Gastrocnemius medialis (tissue), 4 donors: ENCODE results near the gene RBMS3. TPM values are rescaled to one million over a fixed set of nuclear protein-coding genes. Genes with fewer than 3 reads are reported as not detected.
A peak's percentile ranks its signal among the peaks of the same experiment; 100 is the strongest.
"Not testable (repeated sequence)": the region's sequence is repeated elsewhere in the genome, so short reads cannot be mapped to it uniquely, and the experiment has no call there.

Source experiments
- ATAC-seq, 2 donors: fragments of 150-250 bp; one replicate each; pipeline ENCODE4 v1.9.1; 2016
- DNase-seq, 2 donors: peaks; one replicate each; pipeline ENCODE4 v3.0.0-alpha.2; 2019
- H3K27ac ChIP-seq, 4 donors: fragments of 200-600 bp; sonication (generic); 1 replicate in 1 of 4; 2 replicates in 3 of 4; pipeline ENCODE4 v1.5.1; 2016 to 2018; ENCODE audit warnings: mild to moderate bottlenecking in 2 of 4, moderate library complexity in 1 of 4
- H3K27me3 ChIP-seq, 3 donors: fragments of 200-600 bp; sonication (generic) in 2 of 3; 1 replicate in 1 of 3; 2 replicates in 2 of 3; pipeline versions ENCODE4 v1.5.1 to v1.6.0; 2016 to 2019; ENCODE audit warnings: mild to moderate bottlenecking in 1 of 3, moderate library complexity in 1 of 3
- H3K36me3 ChIP-seq, 2 donors: fragments of 200-600 bp; sonication (generic) in 1 of 2; one replicate each; pipeline ENCODE4 v1.5.1; 2017 to 2018
- H3K4me1 ChIP-seq, 2 donors: fragments of 200-600 bp; sonication (generic) in 1 of 2; one replicate each; pipeline ENCODE4 v1.5.1; 2016 to 2017; ENCODE audit warnings: mild to moderate bottlenecking in 2 of 2
- H3K4me3 ChIP-seq, 4 donors: fragments of 200-600 bp; sonication (generic) in 3 of 4; 1 replicate in 1 of 4; 2 replicates in 3 of 4; pipeline ENCODE4 v1.5.1; 2016 to 2019; ENCODE audit warnings: mild to moderate bottlenecking in 2 of 4
- H3K9me3 ChIP-seq, 3 donors: fragments of 200-600 bp; sonication (generic) in 2 of 3; 1 replicate in 1 of 3; 2 replicates in 2 of 3; pipeline ENCODE4 v1.5.1; 2016 to 2019
- POLR2A ChIP-seq, 2 donors: fragments of 450-650 bp; IDR thresholded peaks; one replicate each; pipeline ENCODE4 v1.6.1; 2017; ENCODE audit warnings: antibody characterized with exemption in 2 of 2, mild to moderate bottlenecking in 2 of 2, moderate library complexity in 2 of 2
- in situ Hi-C, 4 donors: fragments of 200-750 bp; cut with MboI; loops; one replicate each; pipeline versions ENCODE4 v1.15.0 to v1.8.0; 2017; ENCODE audit warnings: low sequenced_read_pairs in 4 of 4
- intact Hi-C: fragments of 100-400 bp; cut with DNase I; formaldehyde crosslinking; loops from one replicate; pipeline ENCODE4 v1.15.1; 2023; ENCODE audit warnings: low total_unique reads
- total RNA-seq, 4 donors: library from RNA; depleted of rRNA; stranded (reverse); fragments of >200 nt; gene quantifications; one replicate each; pipeline versions ENCODE4 v1.1.0 to v1.2.3, GENCODE V29; 2016
- TF ChIP-seq, protein P1 (sequence below), 5 experiments: fragments of 450-650 bp in 3 of 5; fragments of 200-600 bp in 2 of 5; sonication (generic) in 2 of 5; IDR thresholded peaks in 4 of 5; conservative IDR thresholded peaks in 1 of 5; 1 replicate in 4 of 5; 2 replicates in 1 of 5; pipeline ENCODE4 v1.5.1; 2016 to 2019; ENCODE audit warnings: antibody characterized with exemption in 5 of 5, mild to moderate bottlenecking in 3 of 5, moderate library complexity in 3 of 5

RBMS3 gene
- total RNA-seq, 4 donors from 2014 or later, result 16.1 to 38.8 (median 22.7) TPM

DNA sequence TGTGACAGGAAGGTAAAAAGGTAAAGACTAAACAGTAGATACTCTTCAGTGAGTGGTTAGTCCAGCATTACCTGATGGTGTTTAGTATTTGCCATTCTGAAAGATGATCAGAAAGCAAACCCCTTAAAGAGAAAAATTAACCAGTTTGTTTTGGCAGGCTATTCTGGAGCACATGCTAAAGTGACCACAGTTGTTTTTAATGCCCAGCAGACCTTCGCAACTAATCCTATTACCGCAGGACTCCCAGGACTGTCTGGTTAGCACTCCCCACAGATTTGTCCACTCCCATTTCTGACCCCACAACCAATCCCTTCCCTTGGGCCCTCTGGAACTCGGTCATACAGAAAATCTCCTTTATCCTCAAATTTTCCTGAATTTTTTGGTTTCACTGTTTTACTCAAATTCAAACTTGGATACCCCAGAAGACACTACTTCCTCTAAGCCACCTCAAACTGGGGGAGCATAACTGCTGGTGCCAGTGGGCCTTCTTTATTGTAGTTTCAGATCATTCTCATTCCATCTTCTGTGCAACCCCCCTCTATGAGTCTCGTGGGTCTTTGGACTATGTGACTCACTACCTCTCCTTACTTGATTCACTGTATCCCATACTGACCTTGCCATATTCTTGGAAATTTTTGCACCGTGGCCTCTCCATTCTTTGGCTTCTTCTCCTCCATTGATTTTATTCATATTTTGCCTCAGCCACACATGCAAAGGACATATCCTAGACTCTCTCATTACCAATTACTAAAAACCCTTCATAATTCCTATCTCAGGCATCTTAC is 104.4 kb downstream of the RBMS3 start:
- TF ChIP-seq, protein P1, sequence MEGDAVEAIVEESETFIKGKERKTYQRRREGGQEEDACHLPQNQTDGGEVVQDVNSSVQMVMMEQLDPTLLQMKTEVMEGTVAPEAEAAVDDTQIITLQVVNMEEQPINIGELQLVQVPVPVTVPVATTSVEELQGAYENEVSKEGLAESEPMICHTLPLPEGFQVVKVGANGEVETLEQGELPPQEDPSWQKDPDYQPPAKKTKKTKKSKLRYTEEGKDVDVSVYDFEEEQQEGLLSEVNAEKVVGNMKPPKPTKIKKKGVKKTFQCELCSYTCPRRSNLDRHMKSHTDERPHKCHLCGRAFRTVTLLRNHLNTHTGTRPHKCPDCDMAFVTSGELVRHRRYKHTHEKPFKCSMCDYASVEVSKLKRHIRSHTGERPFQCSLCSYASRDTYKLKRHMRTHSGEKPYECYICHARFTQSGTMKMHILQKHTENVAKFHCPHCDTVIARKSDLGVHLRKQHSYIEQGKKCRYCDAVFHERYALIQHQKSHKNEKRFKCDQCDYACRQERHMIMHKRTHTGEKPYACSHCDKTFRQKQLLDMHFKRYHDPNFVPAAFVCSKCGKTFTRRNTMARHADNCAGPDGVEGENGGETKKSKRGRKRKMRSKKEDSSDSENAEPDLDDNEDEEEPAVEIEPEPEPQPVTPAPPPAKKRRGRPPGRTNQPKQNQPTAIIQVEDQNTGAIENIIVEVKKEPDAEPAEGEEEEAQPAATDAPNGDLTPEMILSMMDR (IDR thresholded peaks at IDR 0.05 in 4 of 5, conservative IDR thresholded peaks at IDR 0.05 in 1 of 5), result no peak
- TF ChIP-seq POLR2A (IDR thresholded peaks at IDR 0.05), result no peak
- Histone ChIP-seq H3K4me1 (peaks cover 13 to 29% of the 10 kb centered on the region in 2 donors), H3K27ac (peak overlapping the region; percentile 43 to 59 (median 58)), H3K27me3 (no peaks in the 10 kb centered on the region), H3K36me3 (no peaks in the 10 kb centered on the region), H3K4me3 (no peak overlapping the region), H3K9me3 (no peaks in the 10 kb centered on the region)
- intact Hi-C loops, result no loop called here
- in situ Hi-C loops, result no loop called here
- ATAC-seq, result no peak
- DNase-seq, result no peak

DNA sequence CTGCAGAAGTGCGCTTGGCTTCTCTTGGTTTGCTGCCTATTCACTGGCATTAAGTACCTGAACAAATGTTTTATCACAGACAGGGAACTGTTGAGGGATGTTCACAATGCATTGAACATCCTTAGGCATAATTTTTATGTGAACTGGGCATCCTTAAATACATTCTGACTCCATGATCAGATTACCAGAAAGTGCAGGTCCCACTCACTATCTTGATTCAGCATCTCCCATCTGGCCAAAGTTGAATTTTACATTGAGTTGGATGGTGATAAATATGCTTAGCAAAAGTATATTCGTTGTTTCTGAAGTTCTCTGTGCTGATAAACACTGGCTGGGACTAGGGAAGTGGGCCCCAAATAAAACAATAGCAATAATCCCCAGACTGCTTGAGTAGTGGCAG is 108.5 kb downstream of the RBMS3 start:
- ATAC-seq (no peak), DNase-seq (no peak)
- H3K9me3 ChIP-seq, result no peaks in the 10 kb centered on the region
- intact Hi-C loops, result no loop called here
- in situ Hi-C loops, result no loop called here
- H3K27me3 ChIP-seq, result no peaks in the 10 kb centered on the region
- H3K4me1 ChIP-seq, result peaks cover 16 to 27% of the 10 kb centered on the region in 2 donors
- H3K27ac ChIP-seq, result no peak overlapping the region
- no peak overlapping the region for H3K4me3 ChIP-seq
- TF ChIP-seq, protein P1 (IDR thresholded peaks at IDR 0.05 in 4 of 5, conservative IDR thresholded peaks at IDR 0.05 in 1 of 5), result no peak
- TF ChIP-seq POLR2A (IDR thresholded peaks at IDR 0.05), result no peak
- H3K36me3 ChIP-seq, result no peaks in the 10 kb centered on the region

DNA sequence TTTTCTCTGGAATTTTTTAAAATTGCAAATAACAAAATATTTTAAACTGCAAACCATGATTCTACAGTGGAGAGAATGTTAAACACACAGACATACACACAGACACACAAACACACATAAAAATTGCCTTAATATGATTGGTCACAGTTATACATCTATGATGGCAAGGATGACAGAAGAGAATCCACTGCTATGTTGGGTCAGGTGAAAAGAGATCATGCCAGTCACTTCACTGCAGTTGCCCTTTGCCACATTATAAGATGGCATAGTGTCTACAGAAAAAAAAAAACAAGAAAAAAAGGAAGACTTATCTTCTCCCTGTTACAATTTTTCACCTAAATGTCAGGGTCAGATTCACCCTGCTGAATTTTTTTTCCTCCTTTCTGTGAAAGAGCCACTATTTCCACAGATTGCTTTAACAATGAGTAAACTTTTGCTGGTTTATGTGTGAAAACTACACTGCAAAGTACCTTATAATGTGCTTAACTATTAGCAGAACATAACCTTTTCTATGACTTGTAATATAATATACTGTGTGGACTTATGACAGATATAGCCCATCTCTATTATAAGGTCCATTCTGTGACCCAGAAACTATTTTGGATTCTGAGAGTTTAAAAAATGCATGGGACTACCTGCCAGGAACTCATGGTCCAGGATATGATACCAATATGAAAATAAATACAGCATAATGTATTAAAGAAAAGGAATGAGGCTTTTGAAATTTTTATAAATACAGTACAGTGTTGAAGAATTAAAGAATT is 111.9 kb downstream of the RBMS3 start:
- ATAC-seq, result peak in 1 of 2 donors; percentile 21
- DNase-seq, result no peak
- no peak overlapping the region for H3K4me3 ChIP-seq
- H3K36me3 ChIP-seq, result no peaks in the 10 kb centered on the region
- intact Hi-C loops, result no loop called here
- no peaks in the 10 kb centered on the region for H3K27me3 ChIP-seq
- H3K4me1 ChIP-seq, result peaks cover 11 to 22% of the 10 kb centered on the region in 2 donors
- H3K27ac ChIP-seq, result no peak overlapping the region
- in situ Hi-C loops, result no loop called here
- no peaks in the 10 kb centered on the region for H3K9me3 ChIP-seq
- TF ChIP-seq, protein P1 (IDR thresholded peaks at IDR 0.05 in 4 of 5, conservative IDR thresholded peaks at IDR 0.05 in 1 of 5), result no peak
- no peak for TF ChIP-seq POLR2A (IDR thresholded peaks at IDR 0.05)

DNA sequence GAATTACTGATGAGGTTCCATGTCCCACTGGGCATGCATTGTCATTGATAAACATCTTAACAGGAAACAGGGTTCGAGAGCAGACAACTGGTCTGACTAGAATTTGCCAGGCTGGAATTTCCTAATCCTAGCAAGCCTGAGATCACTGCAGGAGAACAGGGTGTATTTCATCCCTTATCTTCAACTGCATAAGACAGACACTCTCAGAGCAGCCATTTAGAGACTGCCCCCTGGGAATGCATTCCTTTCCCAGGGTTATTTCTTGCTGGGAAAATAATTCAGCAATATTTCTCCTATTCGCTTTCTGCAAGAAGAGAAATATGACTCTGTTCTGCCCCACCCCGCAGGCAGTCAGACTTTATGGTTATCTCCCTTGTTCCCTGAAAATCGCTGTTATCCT is 113.1 kb downstream of the RBMS3 start:
- peaks cover 20 to 27% of the 10 kb centered on the region in 2 donors for H3K4me1 ChIP-seq
- H3K36me3 ChIP-seq, H3K27me3 ChIP-seq, in situ Hi-C loops, H3K9me3 ChIP-seq, H3K4me3 ChIP-seq, DNase-seq, ATAC-seq, H3K27ac ChIP-seq, intact Hi-C loops: not testable (repeated sequence)

DNA sequence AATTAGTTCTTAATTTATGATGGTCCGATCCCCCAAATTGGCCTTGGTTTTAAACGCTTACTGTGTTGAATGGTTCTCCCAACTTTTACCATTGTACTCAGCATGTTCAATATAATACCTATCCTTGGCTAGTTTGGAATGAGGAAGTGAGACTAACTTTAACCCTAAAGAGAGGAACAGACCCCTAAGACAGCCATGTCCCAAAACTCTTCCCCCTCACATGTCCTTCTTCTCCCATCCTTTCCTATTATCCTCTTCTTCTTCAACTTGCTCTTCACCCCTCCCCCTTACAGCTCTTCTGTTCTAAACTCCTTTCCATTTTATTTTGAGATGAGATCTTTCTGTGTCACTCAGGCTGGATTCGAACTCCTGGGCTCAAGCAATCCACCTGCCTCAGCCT is 116.5 kb downstream of the RBMS3 start:
- DNase-seq, result no peak
- H3K9me3 ChIP-seq, result no peaks in the 10 kb centered on the region
- in situ Hi-C loops, result no loop called here

More for the DNA sequence above, 116.5 kb downstream of the RBMS3 start:
- Histone ChIP-seq H3K4me1 (peaks cover 20 to 25% of the 10 kb centered on the region in 2 donors), H3K36me3 (no peaks in the 10 kb centered on the region), H3K27me3 (no peaks in the 10 kb centered on the region), H3K4me3 (no peak overlapping the region), H3K27ac (no peak overlapping the region)
- ATAC-seq, result no peak
- no peak for TF ChIP-seq POLR2A (IDR thresholded peaks at IDR 0.05)
- TF ChIP-seq, protein P1 (IDR thresholded peaks at IDR 0.05 in 4 of 5, conservative IDR thresholded peaks at IDR 0.05 in 1 of 5), result no peak
- intact Hi-C loops, result no loop called here
